Measurements from ENCODE around the gene TAS2R1. TPM values are rescaled to one million over a fixed set of nuclear protein-coding genes. Genes with fewer than 3 reads are reported as not detected.

Gene TAS2R1
- total and polyA plus RNA-seq, 8 donors = 0.13 TPM; not detected in 7

DNA sequence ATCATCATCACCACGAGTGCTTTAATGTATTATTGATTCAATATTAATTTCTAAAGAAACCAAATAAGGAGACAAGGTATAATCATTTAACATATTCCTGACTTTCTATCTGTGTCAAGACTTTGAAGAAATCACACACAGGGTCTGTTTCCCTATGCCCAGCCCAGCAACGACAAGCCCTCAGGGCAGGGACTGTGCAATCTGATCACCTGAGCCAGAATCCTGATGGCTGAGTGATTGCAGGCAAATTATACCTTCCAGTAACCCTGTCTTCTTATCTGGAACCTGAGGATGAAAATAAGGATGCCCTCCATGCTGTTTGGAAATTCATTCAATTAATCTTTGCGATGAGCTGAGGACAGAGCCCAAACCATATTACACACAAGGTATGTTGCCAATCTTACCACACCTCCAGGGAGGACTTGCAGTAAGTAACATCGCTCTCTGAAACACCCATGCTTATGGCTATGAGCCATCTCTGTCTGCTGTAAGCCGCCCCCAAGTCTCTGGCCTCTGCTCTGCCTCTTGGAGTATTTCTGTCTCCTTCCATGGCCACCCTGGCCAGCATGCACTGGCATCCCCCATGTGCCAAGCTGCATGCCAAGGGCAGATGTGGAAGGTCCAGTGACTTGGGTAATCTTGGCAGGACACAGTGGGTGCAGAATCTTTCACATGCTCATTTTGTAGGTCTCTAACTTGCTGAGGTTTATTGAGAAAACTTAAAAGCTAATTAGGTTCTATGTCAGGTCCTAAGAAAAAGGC lies 10.6 kb downstream of the TAS2R1 start:
- TF ChIP-seq, protein P1, sequence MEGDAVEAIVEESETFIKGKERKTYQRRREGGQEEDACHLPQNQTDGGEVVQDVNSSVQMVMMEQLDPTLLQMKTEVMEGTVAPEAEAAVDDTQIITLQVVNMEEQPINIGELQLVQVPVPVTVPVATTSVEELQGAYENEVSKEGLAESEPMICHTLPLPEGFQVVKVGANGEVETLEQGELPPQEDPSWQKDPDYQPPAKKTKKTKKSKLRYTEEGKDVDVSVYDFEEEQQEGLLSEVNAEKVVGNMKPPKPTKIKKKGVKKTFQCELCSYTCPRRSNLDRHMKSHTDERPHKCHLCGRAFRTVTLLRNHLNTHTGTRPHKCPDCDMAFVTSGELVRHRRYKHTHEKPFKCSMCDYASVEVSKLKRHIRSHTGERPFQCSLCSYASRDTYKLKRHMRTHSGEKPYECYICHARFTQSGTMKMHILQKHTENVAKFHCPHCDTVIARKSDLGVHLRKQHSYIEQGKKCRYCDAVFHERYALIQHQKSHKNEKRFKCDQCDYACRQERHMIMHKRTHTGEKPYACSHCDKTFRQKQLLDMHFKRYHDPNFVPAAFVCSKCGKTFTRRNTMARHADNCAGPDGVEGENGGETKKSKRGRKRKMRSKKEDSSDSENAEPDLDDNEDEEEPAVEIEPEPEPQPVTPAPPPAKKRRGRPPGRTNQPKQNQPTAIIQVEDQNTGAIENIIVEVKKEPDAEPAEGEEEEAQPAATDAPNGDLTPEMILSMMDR (IDR thresholded peaks at IDR 0.05) = no peak
- Histone ChIP-seq H3K27ac (no peak overlapping the region), H3K27me3 (no peaks in the 10 kb centered on the region), H3K4me3 (no peak overlapping the region), H3K9me3 (peaks cover 0 to 1% of the 10 kb centered on the region in 2 donors), H3K36me3 (no peaks in the 10 kb centered on the region), H3K4me1 (no peaks in the 10 kb centered on the region)
- DNase-seq (no peak), ATAC-seq (no peak)
- intact Hi-C loops (cut with DNase I) = no loop called here

DNA sequence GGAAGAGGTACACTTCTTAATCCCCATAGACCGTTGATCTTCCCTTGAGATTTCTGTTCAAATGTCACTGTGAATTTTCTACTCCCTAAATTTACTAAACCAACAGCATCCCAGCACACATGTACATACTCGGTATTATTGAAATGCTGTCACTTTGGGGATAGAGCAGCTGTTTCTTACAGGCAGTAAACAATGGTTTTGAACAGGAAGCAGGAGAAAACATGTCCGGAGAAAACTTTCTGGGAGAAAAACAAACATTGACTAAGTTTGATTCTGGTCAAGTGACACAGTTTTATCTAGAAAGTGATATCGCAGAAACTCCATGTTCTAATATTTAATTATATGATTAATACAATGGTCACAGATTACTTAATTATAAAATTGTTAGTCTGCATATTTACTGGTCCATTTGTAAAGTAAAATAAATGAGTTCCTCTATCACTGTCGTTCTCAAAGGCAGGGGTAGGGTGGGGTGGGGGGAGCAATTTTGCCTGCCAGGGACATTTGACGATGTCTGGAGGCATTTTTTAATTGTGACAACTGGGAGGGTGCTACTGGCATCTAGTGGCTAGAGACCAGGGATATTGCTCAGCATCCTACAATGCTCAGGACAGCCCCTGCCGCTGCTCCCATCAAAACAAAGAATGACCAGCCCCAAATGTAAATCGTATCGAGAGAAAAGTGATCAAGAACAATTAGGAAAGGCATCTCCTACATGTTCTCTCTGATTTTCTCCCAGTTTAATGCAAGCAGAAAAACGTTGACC lies 12.2 kb downstream of the TAS2R1 start:
- intact Hi-C loops (cut with DNase I) = no loop called here
- DNase-seq (no peak), ATAC-seq (no peak)
- Histone ChIP-seq H3K27ac (no peak overlapping the region), H3K4me3 (no peak overlapping the region), H3K4me1 (no peaks in the 10 kb centered on the region), H3K9me3 (peaks cover 0 to 2% of the 10 kb centered on the region in 2 donors), H3K27me3 (no peaks in the 10 kb centered on the region), H3K36me3 (no peaks in the 10 kb centered on the region)
- TF ChIP-seq, protein P1 (IDR thresholded peaks at IDR 0.05) = no peak

DNA sequence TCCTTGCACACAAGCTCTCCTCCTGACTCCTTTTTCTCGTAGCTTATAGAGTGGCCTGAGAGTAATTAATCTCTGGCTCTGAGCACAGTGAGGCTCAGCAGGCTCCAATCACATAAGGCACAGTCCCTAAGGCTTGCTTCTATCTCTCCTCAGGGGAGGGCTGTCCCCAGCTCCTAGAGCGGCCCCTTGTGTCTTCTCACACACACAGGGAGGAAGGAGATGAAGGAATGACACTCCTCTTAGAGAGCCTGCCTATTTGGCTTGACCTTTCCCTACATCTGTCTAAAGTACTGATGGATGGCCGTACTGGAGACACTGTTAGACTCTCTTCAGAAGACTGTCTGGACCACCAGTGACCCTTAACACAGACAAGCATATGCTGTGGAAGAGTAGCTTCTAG lies 12.9 kb downstream of the TAS2R1 start:
- Histone ChIP-seq H3K27ac (no peak overlapping the region), H3K36me3 (no peaks in the 10 kb centered on the region), H3K4me1 (no peaks in the 10 kb centered on the region), H3K4me3 (no peak overlapping the region), H3K27me3 (no peaks in the 10 kb centered on the region), H3K9me3 (peaks cover 0 to 2% of the 10 kb centered on the region in 2 donors)
- TF ChIP-seq, protein P1 (IDR thresholded peaks at IDR 0.05) = no peak
- intact Hi-C loops (cut with DNase I) = no loop called here
- ATAC-seq (no peak), DNase-seq (no peak)

DNA sequence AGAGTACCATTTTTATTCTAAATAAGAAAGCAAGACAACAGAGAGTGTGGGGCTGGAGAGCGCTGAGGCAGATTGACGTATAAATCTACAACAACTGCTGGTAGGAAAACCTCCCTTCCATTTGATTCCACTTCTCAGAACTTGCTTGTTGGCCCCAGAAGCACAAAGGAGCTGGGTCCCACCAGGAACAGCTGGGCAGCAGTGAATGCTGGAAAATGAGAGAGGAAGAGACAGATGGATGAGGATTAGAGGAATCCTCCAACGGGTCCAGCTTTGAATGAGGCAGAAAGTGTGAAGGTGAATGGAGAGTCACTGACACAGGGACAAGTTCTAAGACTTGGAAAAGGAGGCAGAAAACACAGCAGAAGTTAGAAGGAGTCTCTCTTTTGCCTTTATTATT lies 14.8 kb downstream of the TAS2R1 start:
- intact Hi-C loops (cut with DNase I) = no loop called here
- ATAC-seq (no peak), DNase-seq (no peak)
- Histone ChIP-seq H3K27me3 (no peaks in the 10 kb centered on the region), H3K27ac (no peak overlapping the region), H3K36me3 (no peaks in the 10 kb centered on the region), H3K4me3 (no peak overlapping the region), H3K9me3 (peaks cover 0 to 2% of the 10 kb centered on the region in 2 donors), H3K4me1 (no peaks in the 10 kb centered on the region)
- TF ChIP-seq, protein P1 (IDR thresholded peaks at IDR 0.05) = no peak

DNA sequence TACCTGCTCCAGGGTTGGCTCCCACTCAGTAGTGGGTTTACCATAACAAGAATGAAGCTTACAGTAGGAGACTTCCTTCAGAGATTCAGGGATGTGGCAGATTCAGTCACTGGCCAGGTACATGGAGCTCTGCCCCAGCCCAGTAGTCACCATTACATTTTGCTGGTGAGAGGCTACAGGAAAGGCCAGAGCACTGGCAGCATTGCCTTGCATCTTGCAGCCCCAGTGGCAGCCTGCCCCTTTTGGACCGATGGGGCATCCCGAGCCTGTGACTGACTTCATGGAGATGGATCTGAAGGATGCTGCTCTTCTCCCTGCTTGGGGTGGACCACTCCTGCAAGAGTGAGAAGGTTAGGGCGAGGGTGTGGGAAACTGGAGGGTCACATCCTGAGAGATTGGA lies 16.8 kb downstream of the TAS2R1 start:
- no peak for ATAC-seq
- Histone ChIP-seq H3K27me3 (no peaks in the 10 kb centered on the region), H3K9me3 (peaks cover 0 to 2% of the 10 kb centered on the region in 2 donors), H3K4me3 (no peak overlapping the region), H3K27ac (no peak overlapping the region), H3K36me3 (no peaks in the 10 kb centered on the region), H3K4me1 (no peaks in the 10 kb centered on the region)
- intact Hi-C loops (cut with DNase I) = no loop called here
- TF ChIP-seq, protein P1 (IDR thresholded peaks at IDR 0.05) = no peak
- DNase-seq = no peak

Data from left lung (tissue), 10 donors.